Gastroesophageal sphincter (tissue), 3 donors: ENCODE measurements around the gene AKIRIN1.

Experiments
- EP300 ChIP-seq: sonication (generic); formaldehyde crosslinking; IDR thresholded peaks from one replicate; pipeline ENCODE4 v1.6.1; 2017; ENCODE audit warnings: antibody characterized with exemption, mild to moderate bottlenecking
- POLR2A ChIP-seq, 2 donors: fragments of 450-650 bp; IDR thresholded peaks; one replicate each; pipeline ENCODE4 v1.6.1; 2017; ENCODE audit warnings: antibody characterized with exemption in 2 of 2, mild to moderate bottlenecking in 2 of 2, moderate library complexity in 1 of 2
- POLR2AphosphoS5 ChIP-seq: sonication (generic); formaldehyde crosslinking; IDR thresholded peaks from one replicate; pipeline ENCODE4 v1.6.1; 2017; ENCODE audit warnings: antibody characterized with exemption
- TF ChIP-seq, protein P1 (sequence below), 4 experiments: fragments of 200-600 bp in 2 of 4; fragments of 450-650 bp in 2 of 4; sonication (generic) in 1 of 4; IDR thresholded peaks; one replicate each; pipeline ENCODE4 v1.5.1; 2017 to 2019; ENCODE audit warnings: antibody characterized with exemption in 4 of 4, mild to moderate bottlenecking in 2 of 4, moderate library complexity in 2 of 4

- TF ChIP-seq POLR2A (IDR thresholded peaks at IDR 0.05) = no peak
- TF ChIP-seq, protein P1, sequence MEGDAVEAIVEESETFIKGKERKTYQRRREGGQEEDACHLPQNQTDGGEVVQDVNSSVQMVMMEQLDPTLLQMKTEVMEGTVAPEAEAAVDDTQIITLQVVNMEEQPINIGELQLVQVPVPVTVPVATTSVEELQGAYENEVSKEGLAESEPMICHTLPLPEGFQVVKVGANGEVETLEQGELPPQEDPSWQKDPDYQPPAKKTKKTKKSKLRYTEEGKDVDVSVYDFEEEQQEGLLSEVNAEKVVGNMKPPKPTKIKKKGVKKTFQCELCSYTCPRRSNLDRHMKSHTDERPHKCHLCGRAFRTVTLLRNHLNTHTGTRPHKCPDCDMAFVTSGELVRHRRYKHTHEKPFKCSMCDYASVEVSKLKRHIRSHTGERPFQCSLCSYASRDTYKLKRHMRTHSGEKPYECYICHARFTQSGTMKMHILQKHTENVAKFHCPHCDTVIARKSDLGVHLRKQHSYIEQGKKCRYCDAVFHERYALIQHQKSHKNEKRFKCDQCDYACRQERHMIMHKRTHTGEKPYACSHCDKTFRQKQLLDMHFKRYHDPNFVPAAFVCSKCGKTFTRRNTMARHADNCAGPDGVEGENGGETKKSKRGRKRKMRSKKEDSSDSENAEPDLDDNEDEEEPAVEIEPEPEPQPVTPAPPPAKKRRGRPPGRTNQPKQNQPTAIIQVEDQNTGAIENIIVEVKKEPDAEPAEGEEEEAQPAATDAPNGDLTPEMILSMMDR (IDR thresholded peaks at IDR 0.05) = no peak
- no peak for TF ChIP-seq POLR2AphosphoS5
- no peak for TF ChIP-seq EP300
Observed at GRCh38 chr1:38997034-38997900, 6.2 kb downstream of the AKIRIN1 start.
